ACC112 (cell line): ENCODE data around the gene PYGB.
A peak's percentile ranks its signal among the peaks of the same experiment; 100 is the strongest.

ENCODE experiments used
- H2AFZ ChIP-seq: fragments of 200-600 bp; sonication (generic); one replicate; pipeline ENCODE4 v1.6.0; 2017; ENCODE audit warnings: antibody characterized with exemption, low read length; ENCODE audit not compliant: unreplicated experiment
- H3K27ac ChIP-seq: fragments of 200-600 bp; sonication (generic); 2 replicates; pipeline ENCODE4 v1.5.1; 2014; ENCODE audit warnings: low read depth, mild to moderate bottlenecking, antibody characterized with exemption, low read length, moderate library complexity
- H3K27me3 ChIP-seq: fragments of 200-600 bp; sonication (generic); 2 replicates; pipeline ENCODE4 v1.6.1; 2014; ENCODE audit warnings: mild to moderate bottlenecking, antibody characterized with exemption, low read length, moderate library complexity, mixed read lengths; ENCODE audit not compliant: insufficient read depth
- H3K36me3 ChIP-seq: fragments of 200-600 bp; sonication (generic); 2 replicates; pipeline ENCODE4 v1.6.1; 2016; ENCODE audit warnings: mild to moderate bottlenecking, antibody characterized with exemption, low read length, moderate library complexity, mixed read lengths; ENCODE audit not compliant: insufficient read depth
- H3K4me1 ChIP-seq: fragments of 200-600 bp; sonication (generic); one replicate; pipeline ENCODE4 v1.6.1; 2016; ENCODE audit warnings: low read length, mixed read lengths; ENCODE audit not compliant: insufficient read depth, unreplicated experiment, control insufficient read depth
- H3K4me3 ChIP-seq: fragments of 200-600 bp; sonication (generic); 2 replicates; pipeline ENCODE4 v1.5.1; 2014; ENCODE audit warnings: mild to moderate bottlenecking, low read depth, low read length
- H3K79me2 ChIP-seq: fragments of 200-600 bp; sonication (generic); one replicate; pipeline ENCODE4 v1.6.0; 2016; ENCODE audit warnings: low read length; ENCODE audit not compliant: control insufficient read depth, unreplicated experiment, insufficient read depth

PYGB gene

DNA sequence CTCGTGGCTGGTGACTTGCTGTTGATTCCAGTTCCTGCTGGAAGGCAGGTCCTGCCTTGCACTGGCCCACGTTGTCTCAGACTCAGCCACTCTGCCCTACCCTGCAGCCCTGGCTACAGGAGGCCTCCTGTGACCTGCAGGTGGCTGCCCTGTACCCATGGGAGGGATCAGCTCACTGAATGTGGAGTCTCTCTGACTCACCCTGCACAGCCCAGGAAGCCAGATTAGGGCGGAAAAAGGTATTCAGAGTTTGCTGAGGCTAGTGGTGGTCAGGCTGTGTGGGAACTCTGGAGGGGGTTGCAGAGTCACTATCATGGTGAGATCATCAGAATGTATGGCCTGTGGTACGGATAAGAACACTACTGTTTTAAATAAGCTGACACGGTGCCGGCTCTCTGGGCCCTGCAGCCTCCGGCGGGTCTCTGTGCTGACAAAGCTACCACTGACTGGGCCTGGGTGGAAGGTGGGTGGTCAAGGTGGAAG, 24.7 kb upstream of the PYGB start:
- Histone ChIP-seq H3K79me2 (no peaks in the 10 kb centered on the region), H3K36me3 (no peaks in the 10 kb centered on the region), H3K27ac (peak overlapping the region; percentile 96), H3K4me1 (peaks cover 31% of the 10 kb centered on the region), H3K4me3 (peak overlapping the region; percentile 35; the same call in 1 of the 2 replicates), H3K27me3 (no peaks in the 10 kb centered on the region), H2AFZ (no peak overlapping the region)

DNA sequence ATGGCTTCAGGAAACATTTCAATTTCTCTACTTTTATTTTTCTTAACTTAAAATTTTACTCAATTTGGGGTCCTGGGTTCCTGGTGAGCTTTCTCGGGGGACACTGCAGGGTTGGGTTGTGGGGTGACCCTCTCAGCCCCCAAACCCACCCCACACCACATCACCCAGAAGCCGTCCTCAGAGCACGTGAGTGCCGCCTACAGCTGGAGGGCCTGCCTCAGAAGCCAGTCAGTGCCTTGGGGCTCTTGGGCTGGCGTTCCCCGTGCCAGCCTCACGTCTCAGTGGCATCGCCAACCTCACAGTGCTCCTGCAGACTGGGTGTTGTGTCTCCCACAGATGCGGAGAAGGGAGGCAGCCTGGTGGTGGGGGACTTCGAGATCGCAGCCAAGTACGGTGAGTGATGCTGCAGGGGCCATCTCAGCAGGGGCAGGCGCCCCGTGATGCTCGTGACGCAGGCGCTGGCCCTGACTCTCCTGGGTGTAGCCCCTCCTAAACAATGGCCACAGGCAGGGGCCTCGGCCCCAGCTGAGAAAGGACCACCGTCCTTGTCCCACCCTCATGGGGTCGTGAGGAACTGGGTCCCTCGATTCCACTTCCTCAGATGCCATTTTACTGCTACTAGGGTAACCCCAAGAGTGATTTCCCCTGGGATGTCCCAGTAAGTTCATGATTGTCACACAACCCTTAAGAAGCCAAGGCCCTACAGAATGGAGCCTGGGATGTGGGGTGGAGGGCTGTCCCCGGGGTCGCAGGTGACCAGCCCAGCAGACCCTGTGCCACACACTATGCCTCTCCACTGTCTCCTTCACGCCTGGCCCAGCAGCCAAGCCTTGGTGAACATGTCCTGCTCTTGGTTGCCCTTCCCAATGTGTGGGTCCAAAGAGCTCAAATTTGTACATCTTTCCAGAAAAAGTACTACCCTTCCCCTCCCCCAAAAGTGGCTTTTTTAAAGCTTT, 23.8 kb upstream of the PYGB start:
- H3K4me1 ChIP-seq, result peaks cover 31% of the 10 kb centered on the region
- H3K27me3 ChIP-seq, result no peaks in the 10 kb centered on the region
- H3K27ac ChIP-seq, result peak overlapping the region; percentile 96
- H3K4me3 ChIP-seq, result peak overlapping the region; percentile 35
- no peak overlapping the region for H2AFZ ChIP-seq
- H3K36me3 ChIP-seq, result no peaks in the 10 kb centered on the region
- no peaks in the 10 kb centered on the region for H3K79me2 ChIP-seq

DNA sequence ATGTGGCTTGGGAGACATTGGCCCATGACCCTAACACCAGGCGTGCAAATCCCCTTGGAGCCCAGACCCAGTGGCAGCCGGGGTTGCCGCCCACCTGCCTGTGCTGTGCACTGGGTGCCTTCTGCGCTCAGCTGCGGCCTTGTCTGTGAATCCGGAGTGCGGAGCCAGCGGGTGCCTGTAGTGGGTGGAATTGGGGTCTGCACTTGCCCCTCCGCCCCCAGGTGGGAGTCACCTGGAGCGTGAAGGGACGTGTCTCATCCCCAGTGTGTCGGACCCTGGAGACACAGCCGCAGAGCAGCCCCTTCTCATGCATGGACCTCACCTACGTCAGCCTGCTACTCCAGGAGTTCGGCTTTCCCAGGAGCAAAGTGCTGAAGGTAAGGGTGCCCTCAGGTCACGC, 22.9 kb upstream of the PYGB start:
- Histone ChIP-seq H2AFZ (no peak overlapping the region), H3K36me3 (no peaks in the 10 kb centered on the region), H3K79me2 (no peaks in the 10 kb centered on the region), H3K27me3 (no peaks in the 10 kb centered on the region), H3K27ac (peak overlapping the region; percentile 96; the same call in 1 of the 2 replicates), H3K4me3 (no peak overlapping the region), H3K4me1 (peaks cover 31% of the 10 kb centered on the region)

DNA sequence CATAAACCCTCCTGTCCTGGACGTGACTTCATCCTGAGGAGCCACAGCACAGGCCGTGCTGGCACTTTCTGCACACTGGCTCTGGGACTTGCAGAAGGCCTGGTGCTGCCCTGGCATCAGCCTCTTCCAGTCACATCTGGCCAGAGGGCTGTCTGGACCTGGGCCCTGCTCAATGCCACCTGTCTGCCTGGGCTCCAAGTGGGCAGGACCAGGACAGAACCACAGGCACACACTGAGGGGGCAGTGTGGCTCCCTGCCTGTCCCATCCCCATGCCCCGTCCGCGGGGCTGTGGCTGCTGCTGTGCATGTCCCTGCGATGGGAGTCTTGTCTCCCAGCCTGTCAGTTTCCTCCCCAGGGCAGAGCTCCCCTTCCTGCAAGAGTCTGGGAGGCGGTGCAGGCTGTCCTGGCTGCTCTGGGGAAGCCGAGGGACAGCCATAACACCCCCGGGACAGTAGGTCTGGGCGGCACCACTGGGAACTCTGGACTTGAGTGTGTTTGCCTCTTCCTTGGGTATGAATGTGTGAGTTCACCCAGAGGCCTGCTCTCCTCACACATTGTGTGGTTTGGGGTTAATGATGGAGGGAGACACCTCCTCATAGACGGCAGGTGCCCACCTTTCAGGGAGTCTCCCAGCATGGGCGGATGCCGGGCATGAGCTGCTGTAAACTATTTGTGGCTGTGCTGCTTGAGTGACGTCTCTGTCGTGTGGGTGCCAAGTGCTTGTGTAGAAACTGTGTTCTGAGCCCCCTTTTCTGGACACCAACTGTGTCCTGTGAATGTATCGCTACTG, 22.0 kb upstream of the PYGB start:
- Histone ChIP-seq H3K27ac (no peak overlapping the region), H3K36me3 (no peaks in the 10 kb centered on the region), H3K4me3 (no peak overlapping the region)

DNA sequence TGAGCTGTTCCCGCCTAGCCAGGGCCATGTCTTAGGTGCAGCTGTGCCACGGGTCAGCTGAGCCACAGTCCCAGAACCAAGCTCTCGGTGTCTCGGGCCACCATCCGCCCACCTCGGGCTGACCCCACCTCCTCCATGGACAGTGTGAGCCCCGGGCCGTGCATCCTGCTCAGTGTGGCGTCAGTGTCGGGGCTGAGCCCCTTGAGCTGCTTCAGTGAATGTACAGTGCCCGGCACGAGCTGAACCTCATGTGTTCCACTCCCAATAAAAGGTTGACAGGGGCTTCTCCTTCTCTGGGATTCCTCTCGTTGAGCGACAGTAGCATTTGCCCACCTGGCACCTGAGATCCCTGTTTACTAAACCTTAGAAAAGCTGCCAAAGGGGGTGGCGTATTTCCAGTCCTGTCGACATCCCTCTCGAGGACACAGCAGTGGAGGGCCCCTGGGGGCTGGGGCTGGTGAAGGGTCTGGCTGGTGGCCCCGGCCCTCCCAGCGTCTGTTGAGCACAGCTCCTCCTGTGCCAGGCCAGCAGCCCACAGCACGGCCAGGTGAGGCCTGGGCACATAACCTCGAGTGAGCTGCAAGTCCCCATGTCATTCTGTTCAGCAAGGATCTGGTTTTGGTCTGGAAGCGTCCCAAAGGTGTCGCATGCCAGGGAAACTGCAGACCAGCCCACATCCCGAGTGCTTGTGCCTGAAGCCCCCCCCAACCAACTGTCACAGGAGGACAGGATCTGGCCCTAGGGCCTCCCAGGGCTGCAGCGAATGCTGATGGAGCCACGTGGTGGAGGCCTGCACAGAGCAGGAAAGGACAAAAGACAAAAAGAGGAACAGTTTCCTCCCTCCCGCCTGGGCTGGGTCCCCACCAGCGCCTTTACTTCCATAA, 21.2 kb upstream of the PYGB start:
- H3K4me1 ChIP-seq, result peaks cover 31% of the 10 kb centered on the region
- no peaks in the 10 kb centered on the region for H3K36me3 ChIP-seq
- no peak overlapping the region for H3K4me3 ChIP-seq
- no peak overlapping the region for H2AFZ ChIP-seq
- no peaks in the 10 kb centered on the region for H3K27me3 ChIP-seq
- peak overlapping the region; percentile 58 for H3K27ac ChIP-seq
- H3K79me2 ChIP-seq, result no peaks in the 10 kb centered on the region

More for the DNA sequence above, 22.0 kb upstream of the PYGB start:
- H3K27me3 ChIP-seq, result no peaks in the 10 kb centered on the region
- no peak overlapping the region for H2AFZ ChIP-seq
- peaks cover 31% of the 10 kb centered on the region for H3K4me1 ChIP-seq
- H3K79me2 ChIP-seq, result no peaks in the 10 kb centered on the region

DNA sequence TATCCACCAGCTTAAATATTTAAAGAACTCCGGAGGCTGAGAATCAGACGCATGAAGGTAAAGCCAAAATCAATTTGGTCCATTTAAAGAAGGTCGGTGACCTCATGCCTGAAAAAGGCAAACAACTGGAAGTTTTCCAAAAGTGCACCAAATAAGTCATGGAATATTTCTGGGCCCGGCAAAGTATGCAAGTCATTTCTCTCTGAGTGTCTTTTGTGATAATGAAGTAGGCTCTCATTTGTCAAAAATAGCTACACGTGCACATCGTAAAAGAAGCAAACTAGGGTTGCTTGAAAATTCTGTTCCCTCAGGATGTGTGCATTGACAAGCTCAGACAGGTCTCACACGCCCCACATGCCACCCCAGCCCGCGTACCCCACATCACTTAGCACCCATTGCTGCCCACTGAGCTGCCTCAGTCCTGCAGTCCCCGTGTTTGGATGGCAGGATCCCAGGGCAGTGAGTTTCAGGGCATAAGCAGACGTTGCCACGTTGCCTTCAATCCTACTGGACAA, 20.5 kb upstream of the PYGB start:
- no peak overlapping the region for H3K4me3 ChIP-seq
- H3K27ac ChIP-seq, result peak overlapping the region; percentile 58
- peaks cover 30% of the 10 kb centered on the region for H3K4me1 ChIP-seq
- no peaks in the 10 kb centered on the region for H3K79me2 ChIP-seq
- H2AFZ ChIP-seq, result no peak overlapping the region
- no peaks in the 10 kb centered on the region for H3K27me3 ChIP-seq
- H3K36me3 ChIP-seq, result no peaks in the 10 kb centered on the region

DNA sequence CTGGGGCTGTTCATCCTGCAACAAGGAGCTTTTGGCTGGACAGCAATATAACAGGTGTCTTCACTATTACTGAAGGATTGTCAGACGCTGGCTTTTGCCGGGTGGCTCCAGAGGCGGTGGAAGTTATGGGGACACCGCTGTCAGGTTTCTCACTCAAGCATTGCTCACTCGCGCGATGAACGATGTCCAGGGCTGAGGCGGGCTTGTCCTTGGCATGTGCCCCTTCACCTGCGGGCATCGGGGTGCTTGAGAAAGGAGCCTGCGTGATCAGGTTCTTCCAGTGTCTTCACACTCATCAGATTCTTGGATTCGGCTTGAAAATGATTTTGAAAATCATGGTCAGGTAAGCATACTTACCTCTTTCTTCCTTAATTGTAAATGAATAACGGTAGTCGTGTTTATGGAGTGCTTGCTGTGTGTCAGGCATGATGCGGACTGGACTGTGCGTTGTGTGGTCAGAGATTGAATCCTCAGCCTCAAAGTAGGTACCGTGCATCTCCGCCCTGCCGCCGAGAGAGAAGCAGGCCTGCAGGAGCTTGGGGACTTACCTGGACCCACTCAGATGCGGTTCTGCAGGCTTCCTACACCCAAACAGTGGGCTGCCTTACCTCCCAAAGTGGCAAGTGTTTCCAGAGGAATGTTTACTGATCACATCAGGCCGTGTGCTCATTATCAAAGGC, 18.3 kb upstream of the PYGB start:
- H2AFZ ChIP-seq, result no peak overlapping the region
- H3K4me1 ChIP-seq, result peaks cover 29% of the 10 kb centered on the region
- no peaks in the 10 kb centered on the region for H3K36me3 ChIP-seq
- no peaks in the 10 kb centered on the region for H3K79me2 ChIP-seq
- no peak overlapping the region for H3K27ac ChIP-seq
- H3K4me3 ChIP-seq, result no peak overlapping the region
- no peaks in the 10 kb centered on the region for H3K27me3 ChIP-seq

DNA sequence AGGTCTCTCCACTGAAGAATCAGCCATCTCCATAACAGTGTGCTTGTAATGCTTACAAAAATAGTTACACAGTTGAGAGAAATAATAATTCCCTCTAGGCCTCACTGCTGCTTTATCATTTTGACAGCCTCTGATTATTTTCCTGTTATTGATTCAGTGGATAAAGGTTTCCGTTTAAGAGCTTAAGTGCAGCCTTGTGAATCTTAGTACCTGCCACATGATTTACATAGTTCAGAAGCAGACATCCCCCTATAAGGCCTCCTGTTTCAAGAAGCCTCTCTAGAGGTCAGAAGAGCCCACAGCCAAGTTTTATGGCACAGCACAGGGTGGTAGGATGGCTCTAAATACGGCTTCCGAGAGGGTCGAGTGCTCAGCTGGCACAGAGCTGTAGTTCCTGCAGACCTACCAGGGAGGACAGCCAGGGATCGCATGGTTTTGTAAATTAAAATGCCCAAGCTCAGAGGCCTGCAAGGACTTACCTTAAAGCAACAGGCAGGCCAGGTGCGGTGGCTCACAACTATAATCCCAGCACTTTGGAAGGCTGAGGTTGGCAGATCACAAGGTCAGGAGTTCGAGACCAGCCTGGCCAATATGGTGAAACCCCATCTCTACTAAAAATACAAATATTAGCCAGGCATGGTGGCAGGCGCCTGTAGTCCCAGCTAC, 17.6 kb upstream of the PYGB start:
- H3K4me1 ChIP-seq, result peaks cover 35% of the 10 kb centered on the region

DNA sequence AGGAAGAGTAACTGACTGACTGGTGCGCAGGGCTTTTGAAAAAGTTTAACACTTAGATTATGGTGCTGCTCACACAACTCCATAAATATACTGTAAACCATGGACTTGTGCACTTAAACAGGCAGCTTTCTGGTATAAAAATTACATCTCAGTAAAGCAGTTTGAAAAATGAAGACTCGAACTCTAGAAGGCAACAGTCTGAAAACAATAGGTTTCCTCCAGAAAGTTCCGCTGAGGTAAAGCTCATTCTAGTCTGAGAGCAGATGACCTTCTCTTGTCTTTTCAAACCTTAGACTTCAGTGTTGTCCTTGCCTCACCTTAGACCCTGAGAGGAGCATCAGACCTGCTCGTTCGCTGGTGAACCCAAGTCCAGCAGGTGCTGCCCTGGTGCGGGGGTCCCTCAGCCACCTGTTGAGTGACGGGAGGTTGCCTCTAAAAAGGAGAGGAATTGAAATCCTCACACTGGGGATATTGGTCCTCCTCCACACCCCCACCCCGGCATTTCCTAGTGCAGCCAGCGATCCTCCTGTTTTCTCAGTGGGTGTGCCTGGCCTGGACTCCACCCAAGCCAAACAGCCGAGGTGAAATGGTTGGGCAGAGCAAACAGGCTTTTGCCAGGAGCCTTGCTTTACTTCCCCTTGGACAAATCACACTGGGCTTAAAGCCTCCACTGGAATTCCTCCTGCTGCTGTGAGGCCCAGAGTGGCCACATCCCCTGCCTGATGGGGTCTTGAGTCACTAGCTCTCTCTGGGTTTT, 14.7 kb upstream of the PYGB start:
- Histone ChIP-seq H3K4me3 (peak overlapping the region; percentile 37), H3K79me2 (no peaks in the 10 kb centered on the region), H2AFZ (no peak overlapping the region), H3K27ac (peak overlapping the region; percentile 100), H3K27me3 (no peaks in the 10 kb centered on the region), H3K4me1 (peaks cover 40% of the 10 kb centered on the region), H3K36me3 (no peaks in the 10 kb centered on the region)

More for the DNA sequence above, 17.6 kb upstream of the PYGB start:
- no peaks in the 10 kb centered on the region for H3K36me3 ChIP-seq
- no peaks in the 10 kb centered on the region for H3K79me2 ChIP-seq
- H3K27me3 ChIP-seq, result no peaks in the 10 kb centered on the region
- H3K27ac ChIP-seq, result 0 out of 2 replicates have a peak overlapping the region, but pooled peaks have one; percentile 1
- H2AFZ ChIP-seq, result no peak overlapping the region
- no peak overlapping the region for H3K4me3 ChIP-seq
